H1 (cell line): Measurements from ENCODE around the gene PLCXD1. TPM values are rescaled to one million over a fixed set of nuclear protein-coding genes. Genes with fewer than 3 reads are reported as not detected.

Source experiments
- CTCF ChIA-PET: fragments of 300-600 bp; sonication (Branson Sonifier 250); formaldehyde crosslinking; loops from one replicate; lab custom pipeline; 2021; ENCODE audit not compliant: partially characterized antibody; lab: Charles Lee
- POLR2A ChIA-PET: fragments of 300-600 bp; sonication (Branson Sonifier 250); formaldehyde crosslinking; loops from one replicate; lab custom pipeline; 2021; ENCODE audit warnings: inconsistent platforms; ENCODE audit not compliant: partially characterized antibody; lab: Charles Lee
- DNase-seq, 2 experiments: peaks; one replicate each; pipeline versions ENCODE4 v3.0.0 to v3.0.0-alpha.2; 2010 to 2022; ENCODE audit warnings: low spot score in 2 of 2, low read depth in 1 of 2, mixed read lengths in 1 of 2
- FAIRE-seq: peaks from 2 replicates; lab custom pipeline; 2011; peaks lifted over from hg19 to GRCh38; lab: Jason Lieb, UNC
- H2AFZ ChIP-seq: 2 replicates; pipeline ENCODE4 v1.8.1; 2012; ENCODE audit warnings: low read length, inconsistent platforms
- H2AK5ac ChIP-seq: 2 replicates; pipeline ENCODE4 v1.6.1; 2013; ENCODE audit warnings: low read depth, low read length
- H2BK120ac ChIP-seq: replicated peaks from 2 replicates; pipeline ENCODE3; 2013; ENCODE audit warnings: low read depth, low read length, inconsistent platforms
- H2BK12ac ChIP-seq: 2 replicates; pipeline ENCODE4 v1.6.1; 2013; ENCODE audit warnings: low read depth, low read length
- H2BK15ac ChIP-seq: 2 replicates; pipeline ENCODE4 v1.6.1; 2013; ENCODE audit warnings: low read length
- H2BK20ac ChIP-seq: 2 replicates; pipeline ENCODE4 v1.6.1; 2013; ENCODE audit warnings: low read length
- H2BK5ac ChIP-seq: 2 replicates; pipeline ENCODE4 v1.6.1; 2013; ENCODE audit warnings: low read depth, low read length
- H3K14ac ChIP-seq: 2 replicates; pipeline ENCODE4 v1.6.1; 2013; ENCODE audit warnings: inconsistent platforms; ENCODE audit not compliant: insufficient read length
- H3K18ac ChIP-seq: 2 replicates; pipeline ENCODE4 v1.6.1; 2013; ENCODE audit warnings: low read length; ENCODE audit errors: extremely low read depth
- H3K23ac ChIP-seq: 2 replicates; pipeline ENCODE4 v1.6.1; 2013; ENCODE audit warnings: inconsistent platforms; ENCODE audit not compliant: insufficient read length
- H3K23me2 ChIP-seq: 2 replicates; pipeline ENCODE4 v1.6.1; 2013; ENCODE audit warnings: low read depth, low read length
- H3K27ac ChIP-seq: 2 replicates; pipeline ENCODE4 v1.6.1; 2011; ENCODE audit warnings: low read depth, low read length, inconsistent platforms
- H3K27me3 ChIP-seq, 4 experiments: replicated peaks in 1 of 4; 1 replicate in 1 of 4; 2 replicates in 3 of 4; pipeline versions ENCODE4 v1.6.1 to v1.8.1; 2011 to 2013; ENCODE audit warnings: low read length in 3 of 4, mild to moderate bottlenecking in 3 of 4, inconsistent platforms in 2 of 4, mixed read lengths in 2 of 4, moderate library complexity in 1 of 4; ENCODE audit not compliant: control insufficient read depth in 3 of 4, insufficient read depth in 3 of 4; ENCODE audit errors: extremely low read depth in 1 of 4
- H3K36me3 ChIP-seq, 4 experiments: 2 replicates each; pipeline versions ENCODE4 v1.6.1 to v1.8.1; 2011 to 2013; ENCODE audit warnings: mild to moderate bottlenecking in 4 of 4, low read length in 3 of 4, moderate library complexity in 2 of 4, control low read depth in 1 of 4, inconsistent platforms in 1 of 4; ENCODE audit not compliant: insufficient read depth in 4 of 4, control insufficient read depth in 2 of 4
- H3K4ac ChIP-seq: replicated peaks from 2 replicates; pipeline ENCODE3; 2013; ENCODE audit warnings: low read length, low read depth, mixed read lengths, inconsistent platforms; ENCODE audit not compliant: insufficient read length
- H3K4me1 ChIP-seq, 4 experiments: replicated peaks in 1 of 4; 1 replicate in 1 of 4; 2 replicates in 3 of 4; pipeline versions ENCODE4 v1.6.1 to v1.8.1; 2011 to 2013; ENCODE audit warnings: low read length in 3 of 4, inconsistent platforms in 2 of 4, mixed read lengths in 1 of 4; ENCODE audit not compliant: insufficient read depth in 4 of 4, control insufficient read depth in 3 of 4
- H3K4me2 ChIP-seq, 2 experiments: 2 replicates each; pipeline versions ENCODE4 v1.6.1 to v1.8.1; 2011 to 2013; ENCODE audit warnings: low read depth in 2 of 2, low read length in 2 of 2, control low read depth in 1 of 2, inconsistent platforms in 1 of 2, mild to moderate bottlenecking in 1 of 2; ENCODE audit not compliant: insufficient read depth in 1 of 2
- H3K4me3 ChIP-seq, 4 experiments: fragments of 200-600, 300-600 bp in 1 of 4; sonication (generic), shearing (Covaris generic), sonication (Bioruptor Twin) in 1 of 4; 2 replicates each; pipeline versions ENCODE4 v1.5.1 to v1.8.1; 2011 to 2016; ENCODE audit warnings: low read length in 4 of 4, low read depth in 3 of 4, control low read depth in 2 of 4, inconsistent platforms in 2 of 4, mild to moderate bottlenecking in 2 of 4, mixed read lengths in 1 of 4, moderate library complexity in 1 of 4; ENCODE audit not compliant: insufficient read depth in 2 of 4; ENCODE audit errors: extremely low read depth in 1 of 4
- H3K56ac ChIP-seq: replicated peaks from 2 replicates; pipeline ENCODE3; 2013; ENCODE audit warnings: low read depth, mild to moderate bottlenecking, mixed read lengths, low read length, inconsistent platforms; ENCODE audit not compliant: insufficient read length
- H3K79me1 ChIP-seq: 2 replicates; pipeline ENCODE4 v1.6.1; 2013; ENCODE audit warnings: low read depth, low read length, control low read depth
- H3K79me2 ChIP-seq, 2 experiments: 2 replicates each; pipeline versions ENCODE4 v1.6.1 to v1.8.1; 2012 to 2013; ENCODE audit warnings: low read length in 2 of 2, mild to moderate bottlenecking in 2 of 2, inconsistent platforms in 1 of 2; ENCODE audit not compliant: insufficient read depth in 2 of 2, control insufficient read depth in 1 of 2
- H3K9ac ChIP-seq, 4 experiments: replicated peaks in 1 of 4; 1 replicate in 1 of 4; 2 replicates in 3 of 4; pipeline versions ENCODE4 v1.6.1 to v1.8.1; 2011 to 2013; ENCODE audit warnings: low read depth in 3 of 4, low read length in 3 of 4, control low read depth in 2 of 4, mild to moderate bottlenecking in 2 of 4, moderate library complexity in 2 of 4, inconsistent platforms in 1 of 4; ENCODE audit errors: extremely low read depth in 1 of 4
- H3K9me3 ChIP-seq, 2 experiments: 2 replicates each; pipeline versions ENCODE4 v1.6.1 to v1.8.1; 2012 to 2013; ENCODE audit warnings: mild to moderate bottlenecking in 2 of 2, moderate library complexity in 2 of 2, control low read depth in 1 of 2, inconsistent platforms in 1 of 2, low read depth in 1 of 2, low read length in 1 of 2, mixed read lengths in 1 of 2; ENCODE audit not compliant: insufficient read depth in 2 of 2
- H4K20me1 ChIP-seq, 2 experiments: replicated peaks in 1 of 2; 2 replicates each; pipeline versions ENCODE3 to v1.8.1; 2011 to 2013; ENCODE audit warnings: inconsistent platforms in 2 of 2, low read length in 2 of 2, mild to moderate bottlenecking in 1 of 2; ENCODE audit not compliant: insufficient read depth in 2 of 2, control insufficient read depth in 1 of 2
- H4K5ac ChIP-seq: 2 replicates; pipeline ENCODE4 v1.6.1; 2013; ENCODE audit warnings: low read length, low read depth, mixed read lengths, inconsistent platforms; ENCODE audit not compliant: insufficient read length
- H4K8ac ChIP-seq: 2 replicates; pipeline ENCODE4 v1.8.0; 2013; ENCODE audit warnings: mild to moderate bottlenecking, moderate library complexity, low read length, inconsistent platforms; ENCODE audit not compliant: insufficient read depth; ENCODE audit errors: extremely low read depth
- H4K91ac ChIP-seq: replicated peaks from 2 replicates; pipeline ENCODE3; 2013; ENCODE audit warnings: low read length, mixed read lengths, inconsistent platforms; ENCODE audit not compliant: insufficient read length
- TEAD4 ChIP-seq: IDR thresholded peaks from 2 replicates; pipeline ENCODE4 v1.6.1; 2012; ENCODE audit warnings: low read depth, low read length, inconsistent platforms, mixed read lengths
- WGBS, 2 experiments: shearing (Covaris generic) in 1 of 2; methylation state at CpG; one replicate each; pipeline versions ENCODE4 v1.1.6 to v1.1.7; 2013 to 2015; ENCODE audit warnings: low lambda C conversion rate in 2 of 2, mixed read lengths in 2 of 2, inconsistent platforms in 1 of 2, low coverage in 1 of 2, missing lambda C conversion rate in 1 of 2; ENCODE audit not compliant: insufficient replicate concordance in 2 of 2, insufficient coverage in 1 of 2, insufficient read length in 1 of 2; ENCODE audit errors: extremely low coverage in 1 of 2, missing lambda C conversion rate in 1 of 2; 5-methylcytosine and 5-hydroxymethylcytosine counted together
- polyA plus RNA-seq, 7 experiments: library from polyadenylated mRNA; depleted of rRNA in 3 of 7; stranded (reverse) in 5 of 7; unstranded in 2 of 7; fragments of >200 nt in 5 of 7; fragments of 200-250 nt in 2 of 7; gene quantifications; 1 replicate in 5 of 7; 2 replicates in 1 of 7; 4 replicates in 1 of 7; pipeline versions ENCODE4 v1.2.1 to v1.2.3, GENCODE V29; 2011 to 2013; ENCODE audit warnings: missing spikeins in 2 of 7, mixed read lengths in 2 of 7
- total RNA-seq: library from RNA; stranded (reverse); fragmentation: NEBNext Ultra II Directional; extraction: Animal tissue kit (Norgen Biotek cat#: 25700); gene quantifications from 2 replicates; pipeline ENCODE4 v1.2.1, GENCODE V29; 2021

PLCXD1 gene
- total and polyA plus RNA-seq, 2 of the 8 experiments (the other 6 are each of a cell fraction or from before 2014, with no cell fraction given), result 93.6 to 124 TPM

DNA sequence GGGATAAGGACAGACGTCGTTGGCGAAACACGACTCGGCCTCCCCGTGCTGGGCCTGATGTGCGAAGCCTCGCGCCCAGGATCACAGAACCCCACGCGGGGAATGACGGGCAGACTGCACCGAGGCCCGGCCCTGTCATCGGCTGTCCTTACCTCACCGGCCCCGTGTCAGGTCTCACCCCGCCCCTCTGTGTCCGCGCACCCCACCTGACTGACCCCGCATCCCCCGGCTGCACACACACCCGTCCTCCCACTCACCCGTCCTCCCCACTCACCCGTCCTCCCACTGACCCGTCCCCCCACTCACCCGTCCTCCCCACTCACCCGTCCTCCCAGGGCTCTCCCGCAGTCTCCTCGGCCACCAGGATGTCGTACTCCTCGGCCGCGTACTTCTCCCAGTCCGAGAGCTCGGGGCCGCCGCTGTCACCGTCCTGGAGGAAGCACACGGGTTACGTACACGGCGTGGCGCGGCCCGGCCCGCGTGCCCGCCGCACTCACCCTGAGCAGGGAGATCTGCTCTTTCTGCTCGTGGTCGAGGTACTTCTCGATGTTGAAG lies 57.2 kb downstream of the PLCXD1 start:
- H4K91ac ChIP-seq, result no peak overlapping the region
- no peak overlapping the region for H3K14ac ChIP-seq
- no peak overlapping the region for H3K9ac ChIP-seq
- no peak overlapping the region for H2BK15ac ChIP-seq
- H3K4me2 ChIP-seq, result no peak overlapping the region
- no peak for DNase-seq
- CTCF ChIA-PET, result no interaction called here
- no peaks in the 10 kb centered on the region for H3K23me2 ChIP-seq
- no peaks in the 10 kb centered on the region; the same call in 1 of the 2 replicates for H3K79me1 ChIP-seq
- H4K8ac ChIP-seq, result no peak overlapping the region
- no peak overlapping the region for H2BK5ac ChIP-seq
- no peak overlapping the region for H3K56ac ChIP-seq
- no peak overlapping the region for H3K23ac ChIP-seq
- no peak overlapping the region for H3K4me3 ChIP-seq
- no peaks in the 10 kb centered on the region for H3K79me2 ChIP-seq
- WGBS, 2 experiments, result 90% methylated on average over 22 of the region's 53 CpGs; no CpG with 5 or more reads in 1 of the 2 experiments
- no peak overlapping the region for H3K4ac ChIP-seq
- no peak for TF ChIP-seq TEAD4
- TF ChIP-seq, all 59 proteins: peak for 0
- peaks cover 0 to 11% of the 10 kb centered on the region in 2 experiments for H4K20me1 ChIP-seq
- no peak overlapping the region for H2BK20ac ChIP-seq
- H3K27ac ChIP-seq, result no peak overlapping the region
- H3K27me3 ChIP-seq, result no peaks in the 10 kb centered on the region
- no peaks in the 10 kb centered on the region for H3K4me1 ChIP-seq
- no peak overlapping the region for H4K5ac ChIP-seq
- no peak for FAIRE-seq
- no peak overlapping the region for H2AFZ ChIP-seq
- no peak overlapping the region for H2BK120ac ChIP-seq
- H3K36me3 ChIP-seq, result peaks cover 5 to 46% (median 20%) of the 10 kb centered on the region in 4 experiments; a peak in 5 of 8 replicates
- no peaks in the 10 kb centered on the region; a peak in 1 of 4 replicates for H3K9me3 ChIP-seq
- H2AK5ac ChIP-seq, result no peak overlapping the region
- POLR2A ChIA-PET, result no interaction called here
- H3K18ac ChIP-seq, result no peak overlapping the region
- H2BK12ac ChIP-seq, result no peak overlapping the region
